ENCODE data around the gene PGS1. TPM values are rescaled to one million over a fixed set of nuclear protein-coding genes. Genes with fewer than 3 reads are reported as not detected.

The PGS1 gene
- total RNA-seq, 4 donors from 2014 or later, result 12.9 to 75.4 (median 63.1) TPM

- H3K4me1 ChIP-seq, result no peaks in the 10 kb centered on the region
- no peak for DNase-seq
- H3K27ac ChIP-seq, result no peak overlapping the region
- TF ChIP-seq POLR2A (IDR thresholded peaks at IDR 0.05), result no peak
- TF ChIP-seq, protein P1, sequence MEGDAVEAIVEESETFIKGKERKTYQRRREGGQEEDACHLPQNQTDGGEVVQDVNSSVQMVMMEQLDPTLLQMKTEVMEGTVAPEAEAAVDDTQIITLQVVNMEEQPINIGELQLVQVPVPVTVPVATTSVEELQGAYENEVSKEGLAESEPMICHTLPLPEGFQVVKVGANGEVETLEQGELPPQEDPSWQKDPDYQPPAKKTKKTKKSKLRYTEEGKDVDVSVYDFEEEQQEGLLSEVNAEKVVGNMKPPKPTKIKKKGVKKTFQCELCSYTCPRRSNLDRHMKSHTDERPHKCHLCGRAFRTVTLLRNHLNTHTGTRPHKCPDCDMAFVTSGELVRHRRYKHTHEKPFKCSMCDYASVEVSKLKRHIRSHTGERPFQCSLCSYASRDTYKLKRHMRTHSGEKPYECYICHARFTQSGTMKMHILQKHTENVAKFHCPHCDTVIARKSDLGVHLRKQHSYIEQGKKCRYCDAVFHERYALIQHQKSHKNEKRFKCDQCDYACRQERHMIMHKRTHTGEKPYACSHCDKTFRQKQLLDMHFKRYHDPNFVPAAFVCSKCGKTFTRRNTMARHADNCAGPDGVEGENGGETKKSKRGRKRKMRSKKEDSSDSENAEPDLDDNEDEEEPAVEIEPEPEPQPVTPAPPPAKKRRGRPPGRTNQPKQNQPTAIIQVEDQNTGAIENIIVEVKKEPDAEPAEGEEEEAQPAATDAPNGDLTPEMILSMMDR (IDR thresholded peaks at IDR 0.05), result no peak
- H3K27me3 ChIP-seq, result no peaks in the 10 kb centered on the region
- H3K36me3 ChIP-seq, result no peaks in the 10 kb centered on the region
- intact Hi-C loops (cut with DNase I; ENCODE audit: low total_unique reads), result loop anchor here (10.0 kb wide), 1 partner anchor 173 kb away; no protein-coding TSS in a partner anchor
- no peak overlapping the region for H3K4me3 ChIP-seq
- H3K9me3 ChIP-seq, result no peaks in the 10 kb centered on the region
Measured at GRCh38 chr17:78428025-78428575, 49.7 kb downstream of the PGS1 start.

DNA sequence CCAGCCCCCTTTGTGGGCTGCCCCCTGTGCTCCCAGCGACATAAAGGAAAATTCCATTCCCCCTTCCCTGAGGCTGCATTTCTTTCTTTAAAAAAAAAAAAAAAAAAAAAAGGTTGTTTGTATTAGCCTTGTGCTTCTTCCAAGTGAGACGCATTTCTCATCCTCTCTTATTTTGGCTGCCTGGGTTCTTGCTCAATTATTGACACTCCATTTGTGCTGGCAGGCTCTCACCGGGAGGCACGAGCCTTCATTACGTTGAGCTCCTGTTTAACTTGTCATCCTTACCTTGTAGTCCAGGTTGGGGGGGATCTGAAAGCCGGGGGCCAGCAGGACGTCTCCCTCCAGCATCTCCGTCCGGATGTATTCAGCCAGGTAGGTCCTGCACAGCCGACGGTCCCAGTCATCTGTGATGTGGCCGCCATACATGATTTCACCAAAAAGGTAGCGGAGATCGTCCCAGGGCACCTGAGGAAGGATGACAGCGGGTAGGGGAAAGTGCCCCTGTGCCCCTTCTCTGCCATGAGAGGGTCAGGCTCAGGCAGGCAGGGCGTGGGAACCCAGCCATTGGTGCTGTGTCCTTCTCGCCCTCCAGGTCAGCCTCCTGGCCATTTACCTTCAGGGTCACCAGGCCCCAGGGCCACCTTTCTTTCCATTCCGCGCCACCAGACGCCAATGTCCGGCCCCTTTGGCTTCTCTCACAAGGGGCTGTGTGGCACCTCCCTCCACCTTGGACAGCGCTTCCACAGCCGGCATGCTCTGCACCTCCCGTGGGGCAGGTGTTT lies 50.6 kb downstream of the PGS1 start:
- TF ChIP-seq, protein P1 (IDR thresholded peaks at IDR 0.05), result no peak
- TF ChIP-seq POLR2A (IDR thresholded peaks at IDR 0.05), result no peak
- Histone ChIP-seq H3K4me3 (no peak overlapping the region), H3K4me1 (no peaks in the 10 kb centered on the region), H3K27ac (no peak overlapping the region), H3K36me3 (no peaks in the 10 kb centered on the region), H3K9me3 (no peaks in the 10 kb centered on the region), H3K27me3 (no peaks in the 10 kb centered on the region)
- DNase-seq, result no peak
- intact Hi-C loops (cut with DNase I; ENCODE audit: low total_unique reads), result loop anchor here (10.0 kb wide), 1 partner anchor 174 kb away; no protein-coding TSS in a partner anchor

GRCh38 chr17:78429618-78429995 lies 51.2 kb downstream of the PGS1 start:
- TF ChIP-seq, protein P1 (IDR thresholded peaks at IDR 0.05), result no peak
- no peak for TF ChIP-seq POLR2A (IDR thresholded peaks at IDR 0.05)
- Histone ChIP-seq H3K9me3 (no peaks in the 10 kb centered on the region), H3K4me1 (no peaks in the 10 kb centered on the region)

GRCh38 chr17:78430892-78431691 lies 52.6 kb downstream of the PGS1 start:
- H3K4me3 ChIP-seq, result no peak overlapping the region
- no peak for DNase-seq
- H3K9me3 ChIP-seq, result no peaks in the 10 kb centered on the region
- intact Hi-C loops (cut with DNase I; ENCODE audit: low total_unique reads), result no loop called here
- H3K36me3 ChIP-seq, result no peaks in the 10 kb centered on the region
- H3K27me3 ChIP-seq, result no peaks in the 10 kb centered on the region
- H3K4me1 ChIP-seq, result no peaks in the 10 kb centered on the region
- TF ChIP-seq POLR2A (IDR thresholded peaks at IDR 0.05), result no peak
- TF ChIP-seq, protein P1 (IDR thresholded peaks at IDR 0.05), result no peak
- no peak overlapping the region for H3K27ac ChIP-seq

More at GRCh38 chr17:78429618-78429995, 51.2 kb downstream of the PGS1 start:
- no peak for DNase-seq
- Histone ChIP-seq H3K36me3 (no peaks in the 10 kb centered on the region), H3K27me3 (no peaks in the 10 kb centered on the region), H3K4me3 (no peak overlapping the region), H3K27ac (no peak overlapping the region)
- intact Hi-C loops (cut with DNase I; ENCODE audit: low total_unique reads), result loop anchor here (10.0 kb wide), 1 partner anchor 175 kb away; no protein-coding TSS in a partner anchor

GRCh38 chr17:78431692-78431958 lies 53.2 kb downstream of the PGS1 start:
- no peaks in the 10 kb centered on the region for H3K36me3 ChIP-seq
- no peaks in the 10 kb centered on the region for H3K4me1 ChIP-seq
- H3K27ac ChIP-seq, result no peak overlapping the region
- H3K9me3 ChIP-seq, result no peaks in the 10 kb centered on the region
- TF ChIP-seq POLR2A (IDR thresholded peaks at IDR 0.05), result no peak
- TF ChIP-seq, protein P1 (IDR thresholded peaks at IDR 0.05), result no peak
- H3K27me3 ChIP-seq, result no peaks in the 10 kb centered on the region
- H3K4me3 ChIP-seq, result no peak overlapping the region
- intact Hi-C loops (cut with DNase I; ENCODE audit: low total_unique reads), result no loop called here
- DNase-seq, result no peak

Data from uterus (tissue), 4 donors.